GM20000 (cell line): ENCODE results near the gene SMYD3.
"Not testable (repeated sequence)": the region's sequence is repeated elsewhere in the genome, so short reads cannot be mapped to it uniquely, and the experiment has no call there.

Experiments
- DNase-seq: peaks from one replicate; pipeline ENCODE4 v3.0.0; 2012; ENCODE audit warnings: low spot score
- TF ChIP-seq, protein P1 (sequence below): IDR thresholded peaks from 2 replicates; pipeline ENCODE4 v1.5.1; 2012; ENCODE audit warnings: mild to moderate bottlenecking, control low read depth; ENCODE audit errors: extremely low read depth, missing control alignments

Gene SMYD3

DNA sequence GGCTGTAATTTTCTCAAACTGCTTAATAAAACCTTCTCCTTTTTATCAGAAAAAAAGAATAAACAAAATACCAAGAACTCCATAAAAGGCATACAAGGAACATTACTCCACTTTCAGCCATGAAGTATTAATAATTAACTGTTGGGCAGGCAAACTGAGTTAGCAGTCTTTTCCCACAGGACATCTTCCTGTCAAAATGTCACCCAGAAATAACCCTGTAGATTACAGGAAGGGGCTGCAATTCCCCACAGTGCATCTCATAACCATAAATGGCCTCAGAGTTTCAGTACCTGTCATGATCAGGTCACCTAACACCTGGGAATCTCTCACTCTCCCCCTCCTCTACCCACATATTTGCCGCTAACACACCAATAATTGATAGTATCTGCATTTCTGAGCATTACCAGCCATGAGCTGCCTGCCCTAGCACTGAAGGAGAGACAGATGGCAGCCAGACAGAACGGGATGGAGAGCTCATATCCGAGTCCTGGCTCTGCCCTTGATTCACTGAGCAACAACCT is 475.0 kb downstream of the SMYD3 start:
- no peak for DNase-seq
- TF ChIP-seq, protein P1, sequence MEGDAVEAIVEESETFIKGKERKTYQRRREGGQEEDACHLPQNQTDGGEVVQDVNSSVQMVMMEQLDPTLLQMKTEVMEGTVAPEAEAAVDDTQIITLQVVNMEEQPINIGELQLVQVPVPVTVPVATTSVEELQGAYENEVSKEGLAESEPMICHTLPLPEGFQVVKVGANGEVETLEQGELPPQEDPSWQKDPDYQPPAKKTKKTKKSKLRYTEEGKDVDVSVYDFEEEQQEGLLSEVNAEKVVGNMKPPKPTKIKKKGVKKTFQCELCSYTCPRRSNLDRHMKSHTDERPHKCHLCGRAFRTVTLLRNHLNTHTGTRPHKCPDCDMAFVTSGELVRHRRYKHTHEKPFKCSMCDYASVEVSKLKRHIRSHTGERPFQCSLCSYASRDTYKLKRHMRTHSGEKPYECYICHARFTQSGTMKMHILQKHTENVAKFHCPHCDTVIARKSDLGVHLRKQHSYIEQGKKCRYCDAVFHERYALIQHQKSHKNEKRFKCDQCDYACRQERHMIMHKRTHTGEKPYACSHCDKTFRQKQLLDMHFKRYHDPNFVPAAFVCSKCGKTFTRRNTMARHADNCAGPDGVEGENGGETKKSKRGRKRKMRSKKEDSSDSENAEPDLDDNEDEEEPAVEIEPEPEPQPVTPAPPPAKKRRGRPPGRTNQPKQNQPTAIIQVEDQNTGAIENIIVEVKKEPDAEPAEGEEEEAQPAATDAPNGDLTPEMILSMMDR, result no peak

GRCh38 chr1:246029616-246030015 is 477.5 kb downstream of the SMYD3 start:
- TF ChIP-seq, protein P1, result no peak
- DNase-seq, result no peak

GRCh38 chr1:246024118-246024517 is 483.0 kb downstream of the SMYD3 start:
- DNase-seq, result not testable (repeated sequence)

- DNase-seq, result peak; percentile 20
- TF ChIP-seq, protein P1, result no peak
Observed at GRCh38 chr1:246020211-246020954, 486.7 kb downstream of the SMYD3 start.

- TF ChIP-seq, protein P1, result no peak
- no peak for DNase-seq
Observed at GRCh38 chr1:246018146-246018545, 488.9 kb downstream of the SMYD3 start.

- DNase-seq, result peak; percentile 46
- TF ChIP-seq, protein P1, result peak; percentile 54
Observed at GRCh38 chr1:246012341-246012740, 494.7 kb downstream of the SMYD3 start.

DNA sequence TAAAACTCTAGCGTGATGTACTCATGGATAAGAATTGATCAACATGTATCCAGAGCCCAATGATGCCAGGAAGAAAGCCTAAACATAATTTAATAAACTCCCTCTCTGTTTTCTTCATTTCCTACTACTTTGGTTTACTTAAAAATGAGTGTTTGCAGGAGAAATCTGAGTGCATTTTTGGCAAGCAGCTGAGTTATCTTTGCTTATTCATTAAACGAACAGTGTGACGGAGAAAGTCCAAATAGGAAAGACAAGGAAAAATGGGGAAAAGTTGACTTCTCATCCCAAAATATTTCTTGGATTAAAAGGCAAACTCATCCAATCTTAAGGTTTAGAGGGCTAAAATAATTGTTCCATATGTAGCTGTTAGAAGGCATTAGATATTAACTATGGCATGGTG is 496.7 kb downstream of the SMYD3 start:
- DNase-seq, result no peak
- TF ChIP-seq, protein P1, result no peak

GRCh38 chr1:246008363-246008831 is 498.7 kb downstream of the SMYD3 start:
- no peak for DNase-seq

More at GRCh38 chr1:246008363-246008831, 498.7 kb downstream of the SMYD3 start:
- TF ChIP-seq, protein P1, result no peak
